Stimulated activated effector memory CD8-positive, alpha-beta T cell treated with anti-CD3 and anti-CD28 coated beads, Interleukin-12 subunit alpha, Interleukin-12 subunit beta, amount 100 ng/mL, for 72 hours (primary cell): ENCODE measurements around the gene CTBP2.

Source experiments
- ATAC-seq: fragments of 150-1000 bp; cut with Tn5 transposase; 2 replicates; pipeline ENCODE4 v1.10.0; 2021
- DNase-seq, 2 donors: peaks; one replicate each; pipeline ENCODE4 v3.0.0; 2021 to 2022; ENCODE audit warnings: low spot score in 2 of 2
- H3K27ac Mint-ChIP-seq: one replicate; pipeline ENCODE4 v1.8.0; 2022; ENCODE audit warnings: mild to moderate bottlenecking, mixed read lengths
- H3K36me3 Mint-ChIP-seq: one replicate; pipeline ENCODE4 v1.8.0; 2022; ENCODE audit warnings: mild to moderate bottlenecking, mixed read lengths
- H3K4me1 Mint-ChIP-seq: one replicate; pipeline ENCODE4 v1.8.0; 2022; ENCODE audit warnings: mixed read lengths
- H3K4me3 Mint-ChIP-seq: one replicate; pipeline ENCODE4 v1.8.0; 2022; ENCODE audit warnings: mild to moderate bottlenecking, mixed read lengths
- H3K9me3 Mint-ChIP-seq: one replicate; pipeline ENCODE4 v1.8.0; 2022; ENCODE audit warnings: mixed read lengths

The CTBP2 gene

DNA sequence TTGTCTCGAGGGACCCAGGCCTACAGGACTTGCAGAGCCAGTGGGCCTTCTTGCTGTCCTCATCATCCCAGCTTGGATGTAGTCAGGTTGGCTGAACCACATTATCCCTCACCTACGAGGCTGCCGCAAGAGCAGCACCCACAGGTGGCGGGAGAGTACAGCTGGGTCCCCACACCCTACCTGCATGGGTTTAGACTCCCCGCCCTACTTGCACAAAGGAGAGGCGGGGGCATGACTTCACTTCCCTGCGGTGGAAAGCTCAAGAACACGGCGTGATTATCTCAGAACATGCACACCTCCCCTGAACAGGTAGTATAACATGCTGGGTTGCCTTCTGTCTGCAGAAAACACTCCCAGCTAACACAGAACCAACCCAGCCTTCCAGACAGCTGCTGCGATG is 57.5 kb downstream of the CTBP2 start:
- H3K27ac Mint-ChIP-seq, result no peak overlapping the region
- no peaks in the 10 kb centered on the region for H3K36me3 Mint-ChIP-seq
- DNase-seq (no peak), ATAC-seq (no peak)
- no peak overlapping the region for H3K4me3 Mint-ChIP-seq
- no peaks in the 10 kb centered on the region for H3K4me1 Mint-ChIP-seq
- no peaks in the 10 kb centered on the region for H3K9me3 Mint-ChIP-seq

DNA sequence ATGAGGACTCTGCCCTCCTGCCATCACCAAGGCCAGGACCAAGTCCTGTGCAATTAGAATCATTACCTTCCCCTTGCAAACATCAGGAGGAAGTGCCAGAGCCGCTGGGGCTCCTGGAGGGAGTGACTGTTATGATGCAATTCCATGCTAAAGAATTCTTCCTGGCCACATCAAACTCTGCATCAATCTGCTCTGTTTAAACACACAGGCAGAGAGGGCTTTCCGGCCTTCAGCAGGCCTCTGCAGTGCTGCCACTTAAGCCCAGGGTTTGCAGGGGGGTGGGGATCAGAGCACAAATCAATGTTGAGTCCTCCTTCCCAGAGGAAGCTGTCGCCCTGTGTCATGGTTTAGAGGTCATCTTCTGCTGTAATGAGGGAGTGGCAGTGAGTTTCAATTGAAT is 58.1 kb downstream of the CTBP2 start:
- Mint-ChIP-seq H3K27ac (no peak overlapping the region), H3K9me3 (no peaks in the 10 kb centered on the region), H3K4me3 (no peak overlapping the region), H3K36me3 (no peaks in the 10 kb centered on the region), H3K4me1 (no peaks in the 10 kb centered on the region)
- ATAC-seq, result no peak
- DNase-seq, result no peak

DNA sequence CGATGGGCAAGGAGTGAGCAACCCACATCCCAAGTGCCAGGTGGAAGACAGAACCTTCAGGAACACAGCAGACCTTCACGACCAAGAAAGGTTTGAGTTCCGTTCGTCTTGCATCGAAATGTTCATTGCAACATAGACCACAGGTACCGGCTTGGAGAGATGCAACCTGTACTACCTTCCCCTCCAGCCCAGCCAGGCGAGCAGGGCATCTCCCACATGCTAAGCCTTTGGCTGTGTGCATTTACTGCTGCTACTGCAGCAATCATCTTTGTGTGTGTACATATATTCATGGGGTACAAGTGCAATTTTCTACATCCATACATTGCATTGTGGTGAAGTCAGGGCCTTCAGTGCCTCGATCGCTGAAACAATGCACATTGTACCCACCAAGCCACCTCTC is 58.8 kb downstream of the CTBP2 start:
- H3K36me3 Mint-ChIP-seq, result no peaks in the 10 kb centered on the region
- no peaks in the 10 kb centered on the region for H3K4me1 Mint-ChIP-seq
- H3K27ac Mint-ChIP-seq, result no peak overlapping the region
- DNase-seq (no peak), ATAC-seq (no peak)
- H3K9me3 Mint-ChIP-seq, result no peaks in the 10 kb centered on the region
- no peak overlapping the region for H3K4me3 Mint-ChIP-seq

DNA sequence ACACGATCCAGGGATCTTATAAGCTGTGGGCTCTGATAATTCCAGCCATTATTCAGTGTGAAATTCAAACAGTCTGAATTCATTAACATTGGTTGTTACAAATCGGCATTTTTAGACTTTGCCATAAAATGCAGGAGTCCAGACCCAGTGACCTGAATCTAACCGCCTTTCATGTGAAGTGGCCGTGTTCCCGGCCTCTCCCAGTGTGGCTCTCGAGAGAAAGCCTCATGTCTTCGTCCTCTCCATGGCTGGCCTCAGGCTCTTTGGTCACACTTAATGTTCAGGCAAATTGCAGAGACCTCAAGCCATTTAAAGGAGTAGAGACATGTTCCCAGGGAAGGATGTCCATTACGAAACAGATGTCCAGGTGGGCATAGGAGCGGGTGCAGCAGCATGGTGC is 59.3 kb downstream of the CTBP2 start:
- H3K36me3 Mint-ChIP-seq, result no peaks in the 10 kb centered on the region
- no peaks in the 10 kb centered on the region for H3K9me3 Mint-ChIP-seq
- H3K27ac Mint-ChIP-seq, result no peak overlapping the region
- H3K4me3 Mint-ChIP-seq, result no peak overlapping the region
- ATAC-seq (no peak), DNase-seq (no peak)
- H3K4me1 Mint-ChIP-seq, result no peaks in the 10 kb centered on the region

DNA sequence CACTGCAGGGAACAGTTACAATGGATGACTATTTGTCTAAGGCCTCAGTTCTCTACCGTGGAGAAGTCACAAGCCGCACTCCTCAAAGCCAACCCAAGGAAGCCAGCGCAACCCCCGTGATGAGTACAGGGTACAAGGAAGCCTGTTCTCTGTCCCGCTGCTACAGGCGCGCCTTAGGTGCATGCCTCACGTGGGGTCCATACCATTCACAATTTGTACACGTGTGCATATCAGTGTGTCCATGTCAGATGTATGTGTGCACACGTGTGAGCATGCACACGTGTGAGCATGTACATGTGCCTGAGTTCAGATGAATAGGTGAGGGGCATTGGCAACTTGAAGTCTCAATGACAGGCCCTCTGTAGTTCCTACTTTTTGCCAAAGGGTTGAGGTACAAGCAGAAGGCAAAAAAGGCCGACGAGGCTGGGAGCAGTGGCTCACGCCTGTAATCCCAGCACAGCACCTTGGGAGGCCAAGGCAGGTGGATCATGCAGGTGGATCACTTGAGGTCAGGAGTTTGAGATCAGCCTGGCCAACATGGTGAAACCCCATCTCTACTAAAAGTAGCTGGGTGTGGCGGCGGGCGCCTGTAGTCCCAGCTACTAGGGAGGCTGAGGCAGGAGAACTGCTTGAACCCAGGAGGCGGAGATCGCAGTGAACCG is 62.8 kb downstream of the CTBP2 start:
- no peaks in the 10 kb centered on the region for H3K9me3 Mint-ChIP-seq
- ATAC-seq, result no peak
- no peaks in the 10 kb centered on the region for H3K4me1 Mint-ChIP-seq
- H3K4me3 Mint-ChIP-seq, result no peak overlapping the region
- no peaks in the 10 kb centered on the region for H3K36me3 Mint-ChIP-seq
- no peak overlapping the region for H3K27ac Mint-ChIP-seq
- DNase-seq, result no peak

DNA sequence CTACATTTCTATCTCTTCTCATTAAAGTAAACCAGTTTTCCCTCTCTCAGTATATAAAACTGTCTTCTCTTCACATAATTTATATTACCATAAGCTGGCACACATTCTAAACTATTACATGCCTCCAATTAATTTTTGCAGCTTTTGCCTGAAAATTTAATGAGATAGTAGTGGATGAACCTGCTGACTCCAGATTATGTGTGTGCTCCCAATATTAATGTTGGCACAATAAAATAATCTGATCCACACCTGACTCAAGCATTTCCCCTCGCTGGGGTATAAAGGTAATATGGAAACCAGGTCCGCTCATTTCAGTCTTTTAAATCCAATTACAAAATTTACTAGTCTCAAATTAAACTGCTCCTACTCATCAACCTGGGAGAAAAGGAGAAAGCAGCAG is 63.4 kb downstream of the CTBP2 start:
- no peaks in the 10 kb centered on the region for H3K9me3 Mint-ChIP-seq
- no peaks in the 10 kb centered on the region for H3K36me3 Mint-ChIP-seq

DNA sequence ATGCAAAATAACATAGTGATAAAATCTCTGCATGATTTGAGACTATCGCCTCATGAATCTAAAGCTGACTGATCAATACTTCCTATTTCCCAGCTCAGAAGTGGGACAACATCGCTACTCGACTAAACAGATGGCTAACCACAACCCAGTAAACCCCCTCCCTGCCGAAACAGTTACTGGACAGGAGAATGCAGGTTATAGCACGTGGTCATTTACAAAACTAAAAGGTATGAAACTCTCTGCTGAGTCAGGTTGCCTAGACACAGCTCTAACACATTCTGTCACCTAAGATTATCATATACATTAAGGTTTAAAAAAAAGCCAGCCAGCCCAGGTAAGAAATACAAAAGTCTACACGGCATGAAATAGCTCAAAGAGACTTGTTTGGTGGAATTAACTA is 64.0 kb downstream of the CTBP2 start:
- Mint-ChIP-seq H3K4me1 (no peaks in the 10 kb centered on the region), H3K27ac (no peak overlapping the region), H3K4me3 (no peak overlapping the region), H3K9me3 (no peaks in the 10 kb centered on the region), H3K36me3 (no peaks in the 10 kb centered on the region)
- peak; percentile 9 for ATAC-seq
- DNase-seq, result no peak

More for the DNA sequence above, 63.4 kb downstream of the CTBP2 start:
- no peak overlapping the region for H3K4me3 Mint-ChIP-seq
- DNase-seq, result no peak
- no peaks in the 10 kb centered on the region for H3K4me1 Mint-ChIP-seq
- ATAC-seq, result no peak
- no peak overlapping the region for H3K27ac Mint-ChIP-seq

DNA sequence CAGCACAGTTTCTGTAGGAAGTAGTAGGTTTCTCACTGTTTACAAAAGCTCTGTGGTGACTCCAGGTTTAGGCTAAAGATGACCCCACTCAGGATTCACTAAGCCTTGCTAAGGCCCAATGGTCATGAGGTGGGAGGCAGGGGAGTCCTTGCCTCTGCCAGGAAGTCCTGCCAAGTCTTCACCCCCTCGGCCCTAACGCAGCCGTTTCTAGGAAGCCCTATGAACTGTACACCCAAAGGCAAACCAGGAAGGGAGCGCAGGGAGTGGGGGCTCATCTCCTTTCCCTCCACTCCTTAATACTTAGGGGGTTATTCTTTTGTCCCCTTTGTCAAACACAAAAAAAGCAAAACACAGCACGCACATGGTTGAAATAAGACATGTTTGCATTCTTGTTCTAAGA is 64.6 kb downstream of the CTBP2 start:
- no peak for ATAC-seq
- no peaks in the 10 kb centered on the region for H3K9me3 Mint-ChIP-seq

DNA sequence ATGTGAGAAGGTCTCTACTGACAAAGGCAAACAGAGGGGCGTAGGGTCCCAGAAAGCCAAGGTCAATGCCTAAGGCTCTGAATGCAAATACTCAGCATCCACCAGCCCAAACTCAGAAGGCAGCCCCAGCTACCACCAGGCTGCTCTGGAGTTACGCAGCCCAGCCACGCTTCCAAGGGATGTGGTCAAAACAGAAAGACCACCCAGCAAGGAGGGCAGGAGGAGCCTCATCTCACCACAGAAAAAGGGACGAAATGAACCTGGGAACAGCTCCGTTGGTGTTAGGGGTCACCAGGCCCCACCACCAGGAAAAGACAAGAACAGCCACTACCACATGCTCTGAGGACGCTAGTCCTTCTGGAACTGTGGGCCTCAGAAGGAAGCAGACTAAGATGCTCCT is 65.1 kb downstream of the CTBP2 start:
- H3K27ac Mint-ChIP-seq, result no peak overlapping the region
- H3K4me3 Mint-ChIP-seq, result no peak overlapping the region
- no peaks in the 10 kb centered on the region for H3K36me3 Mint-ChIP-seq
- no peak for ATAC-seq
- H3K4me1 Mint-ChIP-seq, result no peaks in the 10 kb centered on the region
- H3K9me3 Mint-ChIP-seq, result no peaks in the 10 kb centered on the region
- DNase-seq, result no peak

More for the DNA sequence above, 64.6 kb downstream of the CTBP2 start:
- no peaks in the 10 kb centered on the region for H3K4me1 Mint-ChIP-seq
- H3K36me3 Mint-ChIP-seq, result no peaks in the 10 kb centered on the region
- H3K27ac Mint-ChIP-seq, result no peak overlapping the region
- no peak for DNase-seq
- H3K4me3 Mint-ChIP-seq, result no peak overlapping the region

DNA sequence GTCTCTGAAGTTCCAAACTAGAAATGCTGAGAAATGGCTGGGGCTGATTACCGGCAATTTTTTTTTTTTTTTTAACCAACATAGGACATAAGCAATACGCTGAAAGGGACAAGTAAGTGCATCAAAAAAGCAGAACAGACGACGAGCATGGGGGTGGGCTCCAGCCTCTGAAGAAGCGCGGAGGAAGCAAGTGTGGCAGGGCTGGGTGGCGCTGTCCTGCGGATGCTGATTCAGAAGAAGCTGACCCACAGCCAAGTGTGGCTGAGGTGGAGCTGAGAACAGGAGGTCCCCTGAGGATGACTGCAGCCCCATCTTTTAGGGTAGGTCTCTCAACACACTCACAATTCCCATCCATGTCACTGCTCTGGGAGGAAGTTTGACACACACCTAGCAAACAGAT is 65.6 kb downstream of the CTBP2 start:
- ATAC-seq (no peak), DNase-seq (no peak)
- Mint-ChIP-seq H3K9me3 (no peaks in the 10 kb centered on the region), H3K4me3 (no peak overlapping the region), H3K27ac (no peak overlapping the region), H3K36me3 (no peaks in the 10 kb centered on the region), H3K4me1 (no peaks in the 10 kb centered on the region)

DNA sequence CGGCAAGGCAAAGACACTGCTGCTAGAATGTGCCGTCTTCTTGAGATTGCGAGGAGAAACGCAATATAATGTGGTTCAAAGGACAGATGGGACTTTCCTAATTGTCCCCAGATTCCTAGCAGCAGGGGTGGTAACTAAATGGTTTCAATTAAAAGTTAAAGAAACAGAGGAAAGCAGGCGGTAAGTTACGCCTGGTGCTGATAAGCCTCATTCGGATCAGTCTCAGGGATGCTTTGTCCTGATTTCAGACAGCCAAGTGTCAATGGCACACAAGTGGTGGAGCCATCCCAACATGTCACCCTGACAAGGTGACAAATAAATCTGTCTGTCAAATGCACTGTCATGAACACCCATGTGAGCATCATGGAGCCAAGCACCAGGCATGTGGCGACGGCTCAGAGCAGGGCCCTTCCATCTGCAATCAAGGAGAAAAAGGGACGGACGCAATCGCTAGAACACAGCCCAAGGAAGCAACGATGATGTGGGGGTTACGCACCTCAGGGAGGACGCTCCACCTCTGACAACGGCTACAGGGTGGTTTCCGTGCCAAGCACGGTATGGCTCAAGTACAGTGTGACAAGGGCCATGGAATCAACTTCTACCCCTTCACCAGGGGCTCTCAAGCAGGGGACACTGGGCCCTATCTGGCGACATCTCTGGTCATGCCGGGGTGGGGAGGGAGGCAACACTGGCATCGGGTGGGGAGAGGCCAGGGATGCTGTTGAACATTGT is 66.2 kb downstream of the CTBP2 start:
- no peak overlapping the region for H3K27ac Mint-ChIP-seq
- DNase-seq, result no peak
- H3K4me1 Mint-ChIP-seq, result no peaks in the 10 kb centered on the region
- H3K36me3 Mint-ChIP-seq, result no peaks in the 10 kb centered on the region
- no peaks in the 10 kb centered on the region for H3K9me3 Mint-ChIP-seq
- H3K4me3 Mint-ChIP-seq, result no peak overlapping the region
- no peak for ATAC-seq

DNA sequence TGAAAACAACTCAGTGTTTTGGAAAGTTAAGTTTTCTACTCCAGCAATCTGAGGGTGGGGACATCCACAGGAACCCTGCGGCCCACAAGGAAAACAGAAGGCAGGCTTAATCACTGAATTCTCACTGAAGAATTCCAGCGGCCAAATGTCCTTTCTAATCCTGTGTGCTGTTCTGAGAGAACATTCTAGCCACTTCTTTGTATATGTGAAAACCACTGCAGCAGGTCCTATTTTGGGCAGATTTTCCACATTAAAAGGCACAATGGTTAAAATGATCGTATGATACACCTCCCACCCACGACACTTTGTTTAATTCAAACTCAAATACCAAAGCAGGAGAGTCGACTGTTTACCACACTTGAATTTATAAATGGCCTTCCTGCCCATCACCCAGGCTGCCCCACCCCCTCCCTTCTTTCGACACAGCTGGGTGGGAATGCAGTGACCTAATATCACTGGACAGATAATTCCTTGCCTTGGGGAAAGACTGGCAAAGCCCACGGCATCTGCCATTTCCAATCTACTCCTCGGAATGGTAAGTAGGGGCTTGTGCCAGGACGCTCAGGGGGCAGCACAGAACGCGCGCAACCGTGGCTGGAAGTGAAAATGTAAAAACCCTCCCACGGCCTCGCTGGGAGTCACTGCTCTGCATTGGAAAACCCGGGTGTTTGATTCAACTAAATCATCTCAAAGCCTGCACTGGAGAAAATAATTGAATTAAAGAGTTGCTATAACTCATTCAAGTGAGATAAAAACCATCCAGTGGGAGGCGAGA is 67.0 kb downstream of the CTBP2 start:
- H3K9me3 Mint-ChIP-seq, result no peaks in the 10 kb centered on the region
- DNase-seq (no peak), ATAC-seq (no peak)

DNA sequence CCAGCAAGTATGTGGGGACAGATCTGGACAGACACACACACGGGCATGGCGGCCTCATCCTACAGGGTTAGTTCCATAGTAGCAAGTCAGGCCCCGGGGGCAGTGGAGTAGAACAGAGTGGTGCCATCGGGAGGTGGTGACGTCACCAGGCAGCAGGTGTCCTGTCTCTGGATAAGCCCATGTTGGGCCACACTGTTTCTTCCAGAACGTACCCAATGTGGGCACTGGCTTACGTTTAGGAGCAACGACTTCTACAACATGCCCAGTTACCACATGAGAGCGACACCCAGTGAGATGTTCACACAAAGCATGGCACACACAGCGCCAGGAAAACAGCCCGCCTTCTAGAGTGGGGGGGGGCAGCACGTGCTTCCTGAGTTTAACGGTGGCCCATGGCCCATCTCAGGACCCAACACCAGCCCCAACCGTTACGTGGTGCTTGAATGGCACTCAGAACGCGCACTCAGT is 67.8 kb downstream of the CTBP2 start:
- no peaks in the 10 kb centered on the region for H3K36me3 Mint-ChIP-seq
- H3K4me1 Mint-ChIP-seq, result no peaks in the 10 kb centered on the region
- no peak for DNase-seq
- H3K27ac Mint-ChIP-seq, result no peak overlapping the region
- no peaks in the 10 kb centered on the region for H3K9me3 Mint-ChIP-seq
- H3K4me3 Mint-ChIP-seq, result no peak overlapping the region
- ATAC-seq, result no peak

More for the DNA sequence above, 67.0 kb downstream of the CTBP2 start:
- no peaks in the 10 kb centered on the region for H3K4me1 Mint-ChIP-seq
- no peak overlapping the region for H3K27ac Mint-ChIP-seq
- no peaks in the 10 kb centered on the region for H3K36me3 Mint-ChIP-seq
- no peak overlapping the region for H3K4me3 Mint-ChIP-seq

DNA sequence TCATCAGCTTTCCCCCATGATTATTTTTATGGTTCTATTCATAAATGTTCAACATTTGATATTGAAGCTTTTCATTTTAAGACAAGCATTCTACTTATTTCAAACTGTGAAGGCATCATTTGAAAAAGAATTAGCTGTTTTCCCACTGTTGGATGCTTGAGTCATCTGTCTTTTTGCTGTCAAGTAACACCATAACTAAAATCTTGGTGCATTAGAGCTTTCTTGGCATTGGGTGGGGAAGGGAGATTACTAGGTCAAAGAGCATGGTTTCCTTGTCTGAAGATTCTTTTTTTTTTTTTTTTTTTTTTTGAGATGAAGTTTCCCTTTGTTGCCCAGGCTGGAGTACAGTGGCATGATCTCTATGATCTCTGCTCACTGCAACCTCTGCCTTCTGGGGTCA is 68.5 kb downstream of the CTBP2 start:
- Mint-ChIP-seq H3K9me3 (no peaks in the 10 kb centered on the region), H3K4me1 (no peaks in the 10 kb centered on the region), H3K27ac (no peak overlapping the region), H3K4me3 (no peak overlapping the region), H3K36me3 (no peaks in the 10 kb centered on the region)
- DNase-seq, result no peak
- ATAC-seq, result no peak

DNA sequence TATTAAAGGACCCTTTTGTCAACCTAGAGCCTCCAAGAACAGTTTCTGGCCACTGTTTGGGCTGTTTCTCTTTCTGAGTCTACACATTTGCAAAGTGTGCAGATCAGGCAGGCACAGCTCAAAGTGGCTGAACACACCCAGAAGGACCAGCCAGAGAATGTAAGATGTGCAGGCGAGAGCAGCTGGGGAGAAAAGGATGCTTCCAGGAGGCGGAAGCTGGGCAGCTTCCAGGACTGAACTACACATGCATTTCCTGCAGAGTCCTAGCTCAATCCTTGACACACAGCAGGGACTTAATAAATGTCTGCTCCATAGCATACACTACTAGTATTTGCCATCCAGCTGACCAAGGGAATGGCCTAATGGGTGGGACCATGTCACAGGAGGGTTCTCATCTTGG is 70.9 kb downstream of the CTBP2 start:
- no peaks in the 10 kb centered on the region for H3K4me1 Mint-ChIP-seq
- H3K4me3 Mint-ChIP-seq, result no peak overlapping the region
- no peak for ATAC-seq
- no peaks in the 10 kb centered on the region for H3K9me3 Mint-ChIP-seq
- no peaks in the 10 kb centered on the region for H3K36me3 Mint-ChIP-seq
- no peak for DNase-seq
- no peak overlapping the region for H3K27ac Mint-ChIP-seq

DNA sequence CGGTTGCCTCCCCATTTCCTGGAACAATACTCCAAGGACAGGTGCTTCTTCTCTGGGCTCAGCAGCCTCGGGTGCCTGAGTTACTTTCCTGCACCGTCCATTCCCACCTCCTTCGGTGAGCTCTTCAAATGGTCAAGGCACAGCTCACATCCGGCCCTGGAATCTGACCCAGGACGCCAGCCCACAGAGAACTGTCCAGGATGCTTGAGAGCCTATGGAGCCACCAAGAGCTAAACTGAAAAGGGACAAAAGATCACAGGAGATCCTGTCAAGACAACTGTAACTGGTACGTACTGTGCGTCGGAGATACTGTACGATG is 72.5 kb downstream of the CTBP2 start:
- no peak for DNase-seq
- no peak for ATAC-seq
- H3K36me3 Mint-ChIP-seq, result no peaks in the 10 kb centered on the region
- H3K9me3 Mint-ChIP-seq, result no peaks in the 10 kb centered on the region
- H3K4me1 Mint-ChIP-seq, result no peaks in the 10 kb centered on the region
- H3K4me3 Mint-ChIP-seq, result no peak overlapping the region
- H3K27ac Mint-ChIP-seq, result no peak overlapping the region
